Glutamatergic neuron (in vitro differentiated cells): ENCODE data around the gene SIK2. TPM values are rescaled to one million over a fixed set of nuclear protein-coding genes. Genes with fewer than 3 reads are reported as not detected.

Experiments used
- DNase-seq: peaks from one replicate; pipeline ENCODE4 v3.0.0; 2022
- H3K27ac Mint-ChIP-seq: one replicate; pipeline ENCODE4 v1.8.0; 2020; ENCODE audit warnings: mild to moderate bottlenecking, mixed read lengths, inconsistent platforms; ENCODE audit not compliant: unreplicated experiment
- H3K27me3 Mint-ChIP-seq: one replicate; pipeline ENCODE4 v1.8.0; 2020; ENCODE audit warnings: mild to moderate bottlenecking, moderate library complexity, mixed read lengths, inconsistent platforms; ENCODE audit not compliant: unreplicated experiment
- H3K36me3 Mint-ChIP-seq: one replicate; pipeline ENCODE4 v1.8.0; 2020; ENCODE audit warnings: mild to moderate bottlenecking, mixed read lengths, inconsistent platforms; ENCODE audit not compliant: unreplicated experiment
- H3K4me1 Mint-ChIP-seq: one replicate; pipeline ENCODE4 v1.8.0; 2020; ENCODE audit warnings: mild to moderate bottlenecking, low read depth, mixed read lengths, inconsistent platforms; ENCODE audit not compliant: unreplicated experiment
- H3K4me3 Mint-ChIP-seq: one replicate; pipeline ENCODE4 v1.8.0; 2020; ENCODE audit warnings: mild to moderate bottlenecking, mixed read lengths, inconsistent platforms; ENCODE audit not compliant: unreplicated experiment
- H3K9me3 Mint-ChIP-seq: one replicate; pipeline ENCODE4 v1.8.0; 2020; ENCODE audit warnings: mild to moderate bottlenecking, moderate library complexity, mixed read lengths, inconsistent platforms; ENCODE audit not compliant: unreplicated experiment
- total RNA-seq: library from RNA; stranded (reverse); fragmentation: NEBNext Ultra II Directional; extraction: Animal tissue kit (Norgen Biotek cat#: 25700); gene quantifications from one replicate; pipeline ENCODE4 v1.2.1, GENCODE V29; 2021; ENCODE audit not compliant: unreplicated experiment
- TF ChIP-seq, protein P1 (sequence below): fragments of 200-600 bp; sonication (generic); IDR thresholded peaks from one replicate; pipeline ENCODE4 v1.5.0; 2021; ENCODE audit not compliant: partially characterized antibody, unreplicated experiment

SIK2 gene
- total RNA-seq, 1 donor from 2014 or later: 10.1 TPM

DNA sequence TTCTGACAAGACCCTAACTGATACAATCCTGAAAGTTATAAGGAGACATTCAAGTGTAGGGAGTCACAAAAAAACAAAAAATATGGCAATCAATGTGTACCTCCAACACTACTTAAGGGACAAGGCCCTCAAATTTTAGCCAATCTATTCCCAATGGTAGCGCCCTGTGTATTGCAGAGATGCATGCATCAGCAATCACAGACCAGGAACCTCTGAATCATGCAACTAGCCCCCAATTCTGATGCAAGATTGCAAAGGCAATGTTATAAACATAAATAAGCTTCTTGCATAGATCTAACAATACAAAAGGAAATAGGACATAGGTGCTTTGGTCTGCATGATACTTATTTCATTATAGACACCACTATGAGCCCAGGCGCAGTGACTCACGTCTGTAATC is 29.7 kb upstream of the SIK2 start:
- H3K9me3 Mint-ChIP-seq: no peaks in the 10 kb centered on the region
- H3K27ac Mint-ChIP-seq: no peak overlapping the region
- H3K27me3 Mint-ChIP-seq: no peaks in the 10 kb centered on the region
- no peak overlapping the region for H3K4me3 Mint-ChIP-seq
- no peaks in the 10 kb centered on the region for H3K36me3 Mint-ChIP-seq
- TF ChIP-seq, protein P1, sequence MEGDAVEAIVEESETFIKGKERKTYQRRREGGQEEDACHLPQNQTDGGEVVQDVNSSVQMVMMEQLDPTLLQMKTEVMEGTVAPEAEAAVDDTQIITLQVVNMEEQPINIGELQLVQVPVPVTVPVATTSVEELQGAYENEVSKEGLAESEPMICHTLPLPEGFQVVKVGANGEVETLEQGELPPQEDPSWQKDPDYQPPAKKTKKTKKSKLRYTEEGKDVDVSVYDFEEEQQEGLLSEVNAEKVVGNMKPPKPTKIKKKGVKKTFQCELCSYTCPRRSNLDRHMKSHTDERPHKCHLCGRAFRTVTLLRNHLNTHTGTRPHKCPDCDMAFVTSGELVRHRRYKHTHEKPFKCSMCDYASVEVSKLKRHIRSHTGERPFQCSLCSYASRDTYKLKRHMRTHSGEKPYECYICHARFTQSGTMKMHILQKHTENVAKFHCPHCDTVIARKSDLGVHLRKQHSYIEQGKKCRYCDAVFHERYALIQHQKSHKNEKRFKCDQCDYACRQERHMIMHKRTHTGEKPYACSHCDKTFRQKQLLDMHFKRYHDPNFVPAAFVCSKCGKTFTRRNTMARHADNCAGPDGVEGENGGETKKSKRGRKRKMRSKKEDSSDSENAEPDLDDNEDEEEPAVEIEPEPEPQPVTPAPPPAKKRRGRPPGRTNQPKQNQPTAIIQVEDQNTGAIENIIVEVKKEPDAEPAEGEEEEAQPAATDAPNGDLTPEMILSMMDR: no peak
- DNase-seq: no peak
- H3K4me1 Mint-ChIP-seq: peaks cover 9% of the 10 kb centered on the region

DNA sequence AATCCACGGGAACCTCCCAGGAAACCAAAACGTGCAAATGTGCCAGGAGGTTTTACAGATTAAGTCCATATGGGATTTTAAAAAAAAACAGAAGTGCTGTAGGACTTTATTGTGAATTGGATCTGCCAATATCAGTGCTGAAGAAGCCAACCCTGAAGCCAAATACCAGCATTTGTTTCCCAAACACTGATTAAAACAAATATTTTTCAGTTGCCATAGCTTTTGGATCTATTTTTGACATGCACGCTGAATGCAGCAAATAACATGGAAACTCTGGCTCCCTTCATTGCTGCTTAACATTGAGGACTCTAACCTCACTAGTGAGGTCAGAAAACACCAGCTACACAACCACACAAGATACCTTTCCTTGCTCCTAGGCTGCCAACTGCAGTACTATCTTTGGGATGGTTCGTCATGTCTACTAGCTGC is 28.4 kb upstream of the SIK2 start:
- no peak overlapping the region for H3K4me3 Mint-ChIP-seq
- H3K4me1 Mint-ChIP-seq: peaks cover 9% of the 10 kb centered on the region
- no peaks in the 10 kb centered on the region for H3K9me3 Mint-ChIP-seq
- H3K36me3 Mint-ChIP-seq: no peaks in the 10 kb centered on the region
- H3K27me3 Mint-ChIP-seq: no peaks in the 10 kb centered on the region
- no peak for DNase-seq
- TF ChIP-seq, protein P1: no peak
- H3K27ac Mint-ChIP-seq: no peak overlapping the region

DNA sequence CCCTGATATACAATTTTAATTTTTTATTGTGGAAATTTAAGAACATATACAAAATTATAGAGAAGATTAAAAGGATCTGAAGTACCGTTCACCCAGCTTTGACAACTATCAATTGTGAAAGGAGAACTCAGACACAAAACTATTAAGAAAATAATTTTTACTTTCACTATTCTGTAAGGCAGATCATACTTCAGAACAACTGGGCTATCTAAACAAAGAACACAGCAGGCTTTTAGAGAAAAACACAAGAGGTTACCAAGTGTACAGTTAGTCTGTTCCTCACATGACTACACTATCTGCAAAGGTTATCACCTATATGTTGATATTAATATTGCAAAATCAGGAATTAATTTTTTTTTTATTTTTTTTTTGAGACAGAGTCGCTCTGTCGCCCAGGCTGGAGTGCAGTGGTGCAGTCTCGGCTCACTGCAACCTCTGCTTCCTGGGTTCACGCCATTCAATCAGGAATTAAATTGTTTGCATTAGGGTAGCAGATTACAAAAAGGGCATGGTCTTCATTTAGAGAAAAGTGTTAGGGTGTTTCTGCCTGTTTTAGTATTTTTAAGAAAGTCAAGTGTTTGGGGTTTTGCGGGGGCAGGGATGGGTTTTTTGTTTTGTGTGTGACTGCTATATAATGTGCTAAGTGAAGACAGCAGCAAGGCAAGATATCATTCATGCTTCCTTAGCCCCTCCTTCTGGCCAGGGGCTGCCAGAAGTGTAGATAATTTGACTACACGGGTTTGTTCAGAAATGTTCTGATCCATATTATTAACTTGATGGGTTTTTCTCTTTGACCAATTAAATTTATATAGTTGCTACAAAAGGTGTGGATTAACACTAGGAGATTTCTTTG is 27.6 kb upstream of the SIK2 start:
- Mint-ChIP-seq H3K4me3 (no peak overlapping the region), H3K27ac (no peak overlapping the region), H3K4me1 (peaks cover 9% of the 10 kb centered on the region), H3K9me3 (no peaks in the 10 kb centered on the region), H3K27me3 (no peaks in the 10 kb centered on the region), H3K36me3 (no peaks in the 10 kb centered on the region)
- TF ChIP-seq, protein P1: no peak
- no peak for DNase-seq

DNA sequence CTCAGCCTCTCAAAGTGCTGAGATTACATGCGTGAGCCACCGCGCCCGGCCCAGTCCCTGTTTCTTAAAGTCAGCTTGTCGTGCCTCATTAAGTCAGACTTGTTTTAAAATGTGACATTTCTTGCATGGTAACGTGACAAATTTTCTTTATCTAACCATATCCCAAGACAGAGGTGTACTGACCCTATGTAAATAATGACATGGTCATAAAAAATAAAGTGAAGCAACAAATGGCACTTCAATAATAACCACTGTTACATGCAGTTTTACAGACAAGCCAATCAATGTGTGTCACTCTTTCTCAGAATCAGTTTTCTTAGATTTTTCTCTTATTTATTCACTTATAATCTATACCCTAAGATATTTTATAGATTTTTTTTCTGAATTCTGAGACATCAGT is 26.5 kb upstream of the SIK2 start:
- peaks cover under 1% of the 10 kb centered on the region for H3K4me1 Mint-ChIP-seq
- no peaks in the 10 kb centered on the region for H3K9me3 Mint-ChIP-seq
- no peaks in the 10 kb centered on the region for H3K36me3 Mint-ChIP-seq
- no peak for DNase-seq
- H3K4me3 Mint-ChIP-seq: no peak overlapping the region
- no peak overlapping the region for H3K27ac Mint-ChIP-seq
- H3K27me3 Mint-ChIP-seq: no peaks in the 10 kb centered on the region
- TF ChIP-seq, protein P1: no peak

DNA sequence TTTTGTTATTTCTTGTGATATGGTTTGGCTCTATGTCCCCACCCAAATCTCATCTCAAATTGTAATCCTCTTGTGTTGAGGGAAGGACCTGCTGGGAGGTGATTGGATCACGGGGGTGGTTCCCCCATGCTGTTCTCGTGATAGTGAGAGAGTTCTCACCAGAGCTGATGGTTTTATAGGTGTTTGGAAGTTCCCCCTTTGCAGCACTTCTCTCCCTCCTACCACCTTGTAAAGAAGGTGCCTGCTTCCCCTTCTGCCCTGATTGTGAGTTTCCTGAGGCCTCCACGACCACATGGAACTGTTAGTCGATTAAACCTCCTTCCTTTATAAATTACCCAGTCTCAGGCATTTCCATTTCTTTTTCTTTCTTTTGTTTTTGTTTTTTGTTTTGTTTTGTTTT is 24.4 kb upstream of the SIK2 start:
- DNase-seq: no peak
- no peak overlapping the region for H3K4me3 Mint-ChIP-seq
- TF ChIP-seq, protein P1: no peak
- no peak overlapping the region for H3K27ac Mint-ChIP-seq
- no peaks in the 10 kb centered on the region for H3K9me3 Mint-ChIP-seq
- H3K4me1 Mint-ChIP-seq: no peaks in the 10 kb centered on the region
- H3K27me3 Mint-ChIP-seq: no peaks in the 10 kb centered on the region
- no peaks in the 10 kb centered on the region for H3K36me3 Mint-ChIP-seq
